ENCODE measurements around the gene PYGB.
A peak's percentile ranks its signal among the peaks of the same experiment; 100 is the strongest.

Gene PYGB

DNA sequence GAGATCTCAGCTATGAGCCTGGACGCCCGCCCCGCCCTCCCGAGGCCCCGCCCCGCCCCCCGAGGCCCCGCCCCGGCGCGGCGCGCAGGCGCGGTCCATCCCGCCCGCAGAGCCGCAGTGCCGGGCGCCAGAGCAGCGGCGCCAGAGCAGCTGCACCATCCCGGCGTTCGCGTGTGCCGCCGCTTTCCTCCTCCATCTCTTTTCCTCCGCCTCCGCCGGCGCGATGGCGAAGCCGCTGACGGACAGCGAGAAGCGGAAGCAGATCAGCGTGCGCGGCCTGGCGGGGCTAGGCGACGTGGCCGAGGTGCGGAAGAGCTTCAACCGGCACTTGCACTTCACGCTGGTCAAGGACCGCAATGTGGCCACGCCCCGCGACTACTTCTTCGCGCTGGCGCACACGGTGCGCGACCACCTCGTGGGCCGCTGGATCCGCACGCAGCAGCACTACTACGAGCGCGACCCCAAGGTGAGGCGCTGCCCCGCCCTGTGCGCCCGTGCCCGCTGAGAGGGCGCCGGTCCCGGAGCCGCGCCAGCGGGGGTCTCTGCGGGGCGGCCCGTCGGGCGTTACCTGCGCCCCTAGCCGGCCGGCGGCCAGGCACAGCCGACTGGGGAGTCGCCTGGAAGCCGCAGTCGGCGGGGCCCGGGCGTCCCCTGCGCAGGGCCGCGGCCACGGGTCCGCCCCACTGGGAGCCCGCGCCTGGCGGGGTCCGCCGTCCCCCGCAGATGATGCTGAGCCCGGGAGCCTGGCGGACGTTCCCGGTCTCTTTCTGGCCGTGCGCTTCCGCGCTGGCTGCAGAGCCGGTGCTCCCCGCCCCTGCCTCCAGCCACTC lies at the start of gene PYGB:
Gene PYGB, plus strand, starts transcription at position 130 of the 830 bp plus-strand sequence. Its CDS starts 94 bp downstream, at position 224.
- peak; percentile 31 for DNase-seq (ENCODE audit: low read depth)

DNA sequence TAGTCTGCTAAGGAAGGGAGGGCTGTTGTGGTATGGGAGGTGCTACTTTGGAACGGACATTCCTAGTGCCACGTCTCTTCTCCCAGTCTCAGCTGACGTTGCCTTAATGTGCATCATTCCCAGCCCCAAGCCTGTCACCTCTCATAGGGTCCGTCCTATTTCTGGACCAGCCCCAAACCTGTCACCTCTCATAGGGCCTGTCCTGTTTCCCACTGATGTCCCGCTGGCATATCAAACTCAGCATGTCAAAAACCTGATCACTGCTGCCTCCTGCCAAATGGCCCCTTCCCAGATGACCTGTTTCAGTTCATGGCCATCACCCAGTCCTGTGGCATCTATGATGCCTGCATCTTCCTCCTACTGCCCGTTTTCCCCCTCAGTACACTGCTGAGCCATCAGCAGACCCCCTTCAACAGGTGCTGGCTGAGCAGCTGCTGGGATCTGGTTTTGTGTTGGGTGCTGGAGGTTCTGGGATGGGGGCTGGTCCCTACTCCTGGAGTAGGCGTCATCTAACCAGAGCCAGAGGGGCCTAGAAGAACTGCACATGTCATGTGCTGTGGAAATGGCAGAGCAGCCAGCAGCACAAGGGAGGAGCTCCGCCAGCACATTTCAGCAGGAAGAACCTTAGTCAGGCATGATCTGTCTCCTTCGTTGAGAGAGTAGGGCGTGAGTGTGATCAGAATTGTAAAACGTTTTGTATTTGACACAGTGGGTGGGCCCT lies 49.1 kb upstream of the PYGB start:
- DNase-seq (ENCODE audit: low read depth): no peak

DNA sequence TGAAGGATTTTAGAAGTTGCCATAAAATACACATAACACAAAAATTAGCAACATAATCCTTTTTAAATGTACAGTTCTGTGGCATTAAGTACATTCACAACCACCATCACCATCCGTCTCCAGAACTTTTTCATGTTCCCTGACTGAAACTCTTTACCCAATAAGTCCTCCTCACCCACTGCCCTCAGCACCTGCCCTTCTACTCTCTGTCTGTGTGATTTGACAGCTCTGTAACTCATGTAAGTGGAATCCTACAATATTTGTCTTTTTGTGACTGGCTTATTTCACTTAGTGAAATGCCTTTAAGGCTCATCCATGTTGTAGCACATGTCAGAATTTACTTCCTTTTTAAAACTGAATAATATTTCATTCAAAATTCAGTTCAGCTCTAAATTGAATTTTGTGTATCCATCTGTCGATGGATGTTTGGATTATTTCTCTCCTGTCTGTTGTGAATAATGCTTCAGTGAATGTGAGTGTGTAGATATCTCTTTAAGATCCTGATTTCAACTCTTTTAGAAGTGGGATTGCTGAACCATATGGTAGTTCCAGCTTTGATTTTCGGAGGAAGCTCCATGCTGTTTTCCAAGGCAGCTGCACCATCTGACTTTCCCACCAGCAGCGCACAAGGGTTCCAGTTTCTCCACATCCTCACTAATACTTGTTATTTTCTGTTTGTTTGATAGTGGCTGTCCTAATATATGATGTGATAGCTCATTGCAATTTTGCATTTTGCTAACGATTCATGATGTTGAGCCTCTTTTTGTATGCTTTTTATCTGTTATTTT lies 48.2 kb upstream of the PYGB start:
- no peak for DNase-seq (ENCODE audit: low read depth)

DNA sequence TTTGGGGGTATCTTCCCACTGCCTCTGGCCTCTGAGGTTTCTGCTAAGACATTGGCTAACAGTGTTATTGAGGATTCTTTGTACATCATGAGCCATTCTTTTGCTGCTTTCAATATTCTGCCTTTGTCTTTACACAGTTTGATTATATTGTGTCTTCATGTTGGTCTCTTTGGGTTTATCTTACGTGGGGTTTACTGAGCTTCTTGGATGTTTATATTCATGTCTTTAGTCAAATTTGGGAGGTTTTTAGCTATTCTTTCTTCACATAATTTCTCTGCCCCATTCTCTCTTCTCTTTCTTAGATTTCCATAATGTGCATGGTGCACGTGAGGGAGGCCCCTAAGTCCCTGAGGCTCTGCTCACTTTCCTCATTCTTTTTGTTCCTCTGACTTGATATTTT lies 44.8 kb upstream of the PYGB start:
- DNase-seq (ENCODE audit: low read depth): no peak

DNA sequence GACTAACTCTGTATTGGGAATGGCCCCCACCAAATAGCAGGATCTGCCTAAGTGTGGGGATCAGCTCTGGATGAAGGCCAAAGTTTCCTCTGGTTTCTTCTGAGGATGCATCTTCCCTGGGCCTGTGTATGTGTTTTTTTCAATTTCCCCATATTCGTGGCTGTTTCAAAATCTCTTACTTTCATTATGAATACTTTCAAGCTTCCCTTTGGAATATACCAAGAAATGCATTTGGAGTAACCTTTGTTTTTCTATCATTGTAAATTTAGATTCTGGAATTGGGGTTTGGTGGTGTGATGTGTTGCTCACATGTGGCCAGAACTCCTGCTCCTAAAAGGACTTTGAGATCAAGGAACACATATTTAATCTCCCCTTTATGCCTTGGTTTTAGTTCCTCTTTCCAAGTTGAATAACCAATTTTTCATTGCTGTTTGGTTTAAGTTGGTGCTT lies 44.0 kb upstream of the PYGB start:
- no peak for DNase-seq (ENCODE audit: low read depth)

DNA sequence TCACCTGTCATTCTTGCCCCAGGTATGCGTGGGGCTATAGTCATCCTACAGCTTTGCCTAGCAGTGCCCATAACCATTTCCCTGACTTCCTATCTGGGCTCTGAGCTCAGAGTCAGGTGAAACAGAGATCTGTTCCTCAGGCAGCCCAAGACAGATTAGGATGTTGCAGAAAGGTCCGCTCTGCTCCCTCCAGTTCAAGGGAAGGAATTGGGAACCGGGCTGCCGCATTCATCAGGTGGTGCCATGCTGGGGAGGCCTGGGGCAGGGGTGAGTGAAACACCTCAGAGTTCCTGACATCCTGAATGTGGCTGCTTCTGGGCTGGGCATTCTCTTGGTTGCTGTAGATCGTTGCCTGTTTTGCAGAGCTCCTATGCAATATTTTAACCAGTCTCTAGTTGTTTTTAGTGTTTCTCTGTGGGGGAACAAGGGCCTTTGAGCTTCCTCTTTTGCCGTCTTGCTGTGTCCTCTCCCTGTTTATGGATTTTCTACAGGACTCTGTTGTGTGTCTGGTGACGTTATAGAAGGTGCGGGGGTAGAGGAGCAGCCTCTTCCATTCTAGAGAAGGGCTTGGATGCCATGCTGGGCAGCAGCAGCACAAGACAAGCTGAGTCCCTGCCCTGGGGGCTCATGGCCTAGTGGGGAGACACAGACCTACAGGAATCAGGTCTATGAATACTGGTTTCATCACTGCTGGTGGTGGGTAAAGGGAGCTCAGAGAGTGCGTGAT lies 43.2 kb upstream of the PYGB start:
- no peak for DNase-seq (ENCODE audit: low read depth)

DNA sequence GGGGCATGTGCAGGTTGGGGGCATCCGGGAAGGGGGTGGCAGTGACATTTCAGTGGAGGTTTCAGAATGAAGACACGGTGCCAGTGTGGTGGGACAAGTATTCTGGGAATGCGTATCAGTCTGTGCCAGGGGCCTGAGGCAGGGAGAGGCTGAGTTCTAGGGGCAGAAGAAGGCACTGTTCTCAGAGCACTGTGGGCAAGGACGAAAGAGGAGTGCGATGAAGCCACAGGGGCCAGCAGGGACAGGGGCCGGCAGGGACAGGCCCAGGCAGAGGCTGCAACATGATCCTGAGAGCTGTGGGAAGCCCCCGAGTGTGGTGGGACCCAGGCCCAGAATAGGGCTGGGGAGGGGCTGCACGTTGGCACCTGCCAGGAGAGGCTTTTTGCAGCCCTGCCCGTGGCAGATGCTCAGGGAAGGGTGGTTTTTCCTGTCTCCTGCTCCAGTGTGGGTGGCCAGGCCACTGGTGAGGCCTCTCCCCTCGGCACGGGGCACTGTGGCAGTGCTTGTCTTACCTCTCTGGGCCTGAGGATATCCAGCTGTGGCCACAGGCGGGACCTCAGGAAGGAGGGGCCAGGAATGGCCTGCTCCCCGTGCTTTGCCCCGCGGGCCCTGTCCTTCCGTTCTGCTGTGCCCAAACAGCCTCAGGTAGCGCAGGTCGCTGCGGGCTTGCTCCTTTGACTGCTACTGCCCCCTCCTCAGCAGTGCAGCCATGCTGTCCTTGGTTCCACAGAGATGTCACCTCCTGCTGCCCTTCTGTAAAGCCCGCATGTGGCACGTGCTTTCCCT lies 42.4 kb upstream of the PYGB start:
- DNase-seq (ENCODE audit: low read depth): no peak

DNA sequence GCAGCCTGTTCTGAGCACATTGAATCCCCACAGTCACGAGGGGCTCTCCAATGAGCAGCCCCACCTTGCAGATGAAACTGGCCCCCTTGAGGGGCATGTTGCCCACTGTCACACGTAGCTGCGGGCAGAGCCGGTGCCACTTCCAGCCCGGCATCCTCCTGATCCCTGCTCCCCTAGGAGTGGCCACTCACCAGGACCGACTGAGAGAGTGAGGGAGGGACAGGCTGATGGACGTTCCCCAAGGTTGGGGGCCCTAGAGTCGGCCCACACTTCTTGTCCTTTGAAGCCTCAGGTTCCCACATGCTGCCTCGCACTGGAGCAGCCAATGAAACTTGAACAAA lies 41.9 kb upstream of the PYGB start:
- DNase-seq (ENCODE audit: low read depth): no peak

DNA sequence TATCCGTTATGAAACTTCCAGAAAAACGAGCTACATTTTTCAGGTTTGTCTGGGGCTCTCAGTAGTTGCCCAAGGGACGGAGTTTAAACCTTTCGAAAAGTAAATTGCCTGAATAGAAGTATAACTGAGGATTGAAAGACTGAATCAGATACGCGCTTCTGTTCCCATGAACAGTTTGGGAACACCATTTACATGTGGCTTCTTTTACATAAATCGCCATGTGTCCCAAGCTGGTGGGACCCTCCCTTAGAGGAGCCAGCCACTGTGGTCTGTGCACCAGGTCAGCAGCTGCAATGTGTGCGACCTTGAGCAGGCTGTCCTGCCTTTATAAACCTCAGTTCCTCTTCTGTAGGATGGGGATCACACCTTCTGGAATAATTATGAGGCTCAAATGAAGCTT lies 41.3 kb upstream of the PYGB start:
- DNase-seq (ENCODE audit: low read depth): no peak

DNA sequence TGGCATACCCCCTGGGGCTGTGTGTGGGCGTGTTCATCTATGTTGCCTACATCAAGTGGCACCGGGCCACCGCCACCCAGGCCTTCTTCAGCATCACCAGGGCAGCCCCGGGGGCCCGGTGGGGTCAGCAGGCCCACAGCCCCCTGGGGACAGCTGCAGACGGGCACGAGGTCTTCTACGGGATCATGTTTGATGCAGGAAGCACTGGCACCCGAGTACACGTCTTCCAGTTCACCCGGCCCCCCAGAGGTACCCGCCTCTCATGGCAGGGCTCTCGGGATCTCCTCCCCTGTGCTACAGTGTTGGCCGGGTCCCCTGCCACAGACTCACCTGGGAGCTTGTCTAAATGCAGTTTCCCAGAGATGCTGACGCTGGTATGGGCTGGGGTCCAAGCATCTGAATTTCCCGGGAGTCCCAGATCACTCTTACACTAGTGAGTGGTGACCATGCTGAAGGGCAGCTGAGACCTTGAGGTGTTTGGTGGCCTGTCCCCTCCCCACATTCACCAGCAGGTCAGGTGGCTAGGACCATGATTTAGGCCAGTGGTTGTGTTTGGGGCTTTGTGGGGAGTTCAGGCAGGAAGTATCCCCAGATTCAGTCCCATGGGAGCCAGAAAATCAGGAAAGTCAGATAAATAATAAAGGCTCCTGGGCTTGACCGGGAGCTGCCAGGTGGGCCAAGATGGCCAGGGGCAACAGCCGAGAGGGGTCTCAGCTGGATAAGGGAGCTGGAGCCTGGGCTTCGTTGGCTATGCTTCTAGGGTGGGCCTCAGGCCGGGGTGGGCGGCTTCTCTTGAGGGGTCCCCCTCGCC lies 40.5 kb upstream of the PYGB start:
- DNase-seq (ENCODE audit: low read depth): no peak

DNA sequence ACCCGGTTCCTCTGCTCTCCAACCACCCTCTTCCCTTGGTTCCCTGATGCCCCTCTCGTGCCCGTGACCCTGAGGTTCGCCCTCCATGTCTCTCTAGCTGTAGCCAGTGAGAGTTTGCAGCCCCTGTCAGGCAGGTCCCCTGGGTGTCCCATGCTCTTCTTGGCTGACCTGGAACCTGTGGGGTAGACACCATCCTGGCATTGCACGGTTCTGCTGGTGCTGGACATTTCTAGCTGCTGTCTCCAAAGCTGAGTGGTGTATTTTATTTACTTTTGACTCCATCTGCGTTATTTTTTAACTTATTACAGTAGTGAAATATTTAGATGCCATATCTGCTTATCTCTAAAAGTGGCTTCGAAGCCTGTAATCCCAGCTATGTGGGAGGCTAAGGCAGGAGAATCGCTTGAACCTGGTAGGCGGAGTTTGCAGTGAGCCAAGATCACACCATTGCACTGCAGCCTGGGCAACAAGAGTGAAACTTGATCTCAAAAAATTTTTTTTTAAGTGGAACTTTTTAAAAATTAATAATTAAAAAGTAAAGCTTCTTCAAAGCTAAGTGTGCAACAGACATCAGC lies 39.8 kb upstream of the PYGB start:
- no peak for DNase-seq (ENCODE audit: low read depth)

DNA sequence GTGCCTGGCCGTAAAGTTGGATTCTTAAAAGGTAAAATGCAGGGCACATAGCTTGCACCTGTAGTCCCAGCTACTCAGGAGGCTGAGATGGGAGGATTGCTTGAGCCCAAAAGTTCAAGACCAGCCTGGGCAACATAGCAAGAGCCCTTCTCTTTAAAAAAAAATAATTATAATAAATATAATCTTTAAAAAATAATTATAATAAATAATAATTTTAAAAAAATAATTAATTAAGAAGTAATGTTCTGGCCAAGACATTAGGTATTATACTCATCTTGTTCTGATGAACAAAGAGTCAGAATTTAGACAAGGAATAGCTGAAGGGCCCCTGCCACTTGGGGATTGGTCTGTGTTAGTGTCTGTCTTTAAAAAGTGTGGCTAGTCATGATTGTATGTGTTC lies 38.5 kb upstream of the PYGB start:
- no peak for DNase-seq (ENCODE audit: low read depth)

DNA sequence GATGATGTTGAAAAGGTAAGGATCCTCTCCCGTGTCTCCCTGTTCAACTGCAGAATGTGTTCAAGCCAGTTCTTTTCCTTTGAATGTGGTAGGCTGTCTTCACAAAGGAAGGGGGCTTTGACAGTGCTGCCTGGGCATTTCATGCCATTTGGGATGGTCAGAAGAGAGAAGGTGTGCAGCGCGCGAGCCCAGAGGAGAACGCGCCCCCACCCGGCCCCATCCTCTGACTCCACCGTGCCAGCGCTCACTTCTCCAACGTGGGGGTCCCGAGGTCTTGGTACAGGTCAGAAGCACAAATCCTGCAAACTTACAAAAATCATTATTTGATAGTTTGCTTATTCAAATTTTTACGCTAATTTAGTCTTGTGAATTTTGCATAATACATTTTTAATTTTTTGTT lies 38.0 kb upstream of the PYGB start:
- no peak for DNase-seq (ENCODE audit: low read depth)

DNA sequence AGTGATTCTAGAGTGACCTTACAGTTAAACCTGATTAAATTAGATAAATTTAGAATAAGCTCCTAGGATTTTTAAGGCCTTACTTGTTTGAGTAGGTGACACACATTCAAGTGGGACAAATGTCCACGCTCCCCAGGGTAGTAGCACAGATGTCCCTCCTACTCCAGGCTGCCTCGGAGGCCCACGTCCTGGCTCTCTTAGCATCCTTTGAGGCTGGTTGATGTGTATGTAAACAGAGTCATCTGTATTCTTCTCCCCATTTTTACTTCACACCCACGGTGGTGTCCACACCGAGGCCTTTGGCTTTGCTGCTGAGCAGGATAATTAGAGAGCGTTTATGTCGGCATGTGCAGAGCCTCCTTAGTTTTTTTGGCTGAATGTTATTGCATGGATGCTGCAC lies 36.6 kb upstream of the PYGB start:
- DNase-seq (ENCODE audit: low read depth): no peak

DNA sequence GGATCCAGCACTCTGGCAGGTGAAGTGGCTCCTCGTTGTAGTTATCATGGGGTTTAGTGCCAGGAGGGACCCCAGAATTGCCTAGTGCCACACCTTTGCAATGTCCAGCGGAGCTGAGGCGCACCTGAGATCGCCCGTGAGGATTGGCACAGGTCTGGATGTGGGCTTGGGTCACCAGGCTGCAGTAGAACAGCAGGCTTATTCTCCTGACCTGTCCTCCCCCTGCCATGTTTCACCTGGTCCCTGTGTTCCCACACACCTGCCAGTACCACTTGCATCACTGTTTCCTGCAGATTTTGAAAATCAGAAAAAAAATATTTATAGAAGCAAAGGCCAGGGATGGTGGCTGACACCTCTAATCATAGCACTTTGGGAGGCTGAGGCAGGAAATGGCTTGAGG lies 35.6 kb upstream of the PYGB start:
- no peak for DNase-seq (ENCODE audit: low read depth)

DNA sequence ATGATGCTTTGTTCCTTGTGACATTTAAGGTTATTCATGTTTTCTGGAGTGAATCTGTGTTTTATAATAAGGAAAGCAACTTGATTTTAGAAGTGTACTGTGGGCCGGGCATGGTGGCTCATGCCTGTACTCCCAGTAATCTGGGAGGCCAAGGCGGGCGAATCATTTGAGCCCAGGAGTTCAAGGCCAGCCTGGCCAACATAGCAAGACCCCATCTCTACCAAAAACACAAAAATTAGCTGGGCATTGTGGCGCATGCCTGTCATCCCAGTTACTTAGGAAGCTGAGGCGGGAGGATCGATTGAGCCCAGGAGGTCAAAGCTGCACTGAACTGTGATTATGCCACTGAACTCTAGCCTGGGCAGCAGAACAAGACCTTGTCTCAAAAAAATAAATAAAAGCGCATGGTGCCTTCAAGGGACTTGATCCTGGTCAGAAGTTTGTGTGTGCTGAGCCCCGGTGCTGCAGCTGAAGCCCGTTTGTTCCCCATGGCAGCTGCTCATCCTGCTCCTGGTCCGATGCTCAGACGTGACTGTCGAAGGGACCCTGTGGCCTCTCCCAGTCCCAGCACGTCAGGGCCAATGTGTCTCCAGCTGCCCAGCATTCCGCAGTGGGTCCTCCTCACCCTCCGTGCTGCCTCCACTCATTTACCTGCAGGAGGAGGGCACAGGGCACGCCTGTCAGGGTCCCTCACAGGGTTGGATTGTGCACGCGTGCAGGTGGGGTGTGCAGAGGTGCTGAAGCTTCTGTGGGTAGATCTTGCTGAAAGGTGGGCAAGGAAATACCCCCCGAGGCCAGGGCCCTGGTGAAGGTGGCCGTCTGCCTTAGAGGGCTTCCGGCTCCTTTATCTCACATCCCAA lies 34.1 kb upstream of the PYGB start:
- no peak for DNase-seq (ENCODE audit: low read depth)

DNA sequence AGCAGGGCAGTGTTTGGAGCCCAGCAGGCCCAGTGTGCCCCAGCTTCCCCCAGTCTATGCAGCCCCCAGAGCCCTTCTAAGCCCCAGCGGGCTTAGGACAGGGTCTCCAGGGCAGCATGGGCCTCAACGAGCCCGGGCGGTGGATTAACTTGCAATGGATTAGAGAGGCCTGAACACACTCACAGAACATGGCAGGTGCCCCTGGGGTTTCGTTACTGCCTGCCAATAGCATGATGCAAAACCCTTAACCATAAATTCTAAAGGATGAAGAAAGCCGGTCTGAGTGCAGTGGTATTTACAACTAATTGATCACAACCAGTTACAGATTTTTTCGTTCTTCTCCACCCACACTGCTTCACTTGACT lies 33.5 kb upstream of the PYGB start:
- no peak for DNase-seq (ENCODE audit: low read depth)

DNA sequence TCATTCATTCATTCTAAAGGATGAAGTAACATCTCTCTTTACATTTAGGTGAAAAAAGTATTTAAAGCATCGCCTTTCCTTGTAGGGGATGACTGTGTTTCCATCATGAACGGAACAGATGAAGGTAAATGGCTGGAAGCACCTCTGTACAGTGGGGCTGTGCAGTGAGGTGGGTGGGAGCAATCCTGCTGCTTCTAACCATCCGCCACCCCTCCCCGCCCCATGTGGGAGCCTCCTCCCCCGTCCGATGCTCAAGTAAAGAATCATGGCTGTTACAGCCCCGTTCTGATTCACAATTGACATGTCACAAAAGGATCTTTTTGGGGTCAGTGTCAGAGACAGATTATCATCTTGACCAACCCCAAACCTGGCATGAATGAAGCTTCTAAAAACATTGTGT lies 33.1 kb upstream of the PYGB start:
- DNase-seq (ENCODE audit: low read depth): no peak

DNA sequence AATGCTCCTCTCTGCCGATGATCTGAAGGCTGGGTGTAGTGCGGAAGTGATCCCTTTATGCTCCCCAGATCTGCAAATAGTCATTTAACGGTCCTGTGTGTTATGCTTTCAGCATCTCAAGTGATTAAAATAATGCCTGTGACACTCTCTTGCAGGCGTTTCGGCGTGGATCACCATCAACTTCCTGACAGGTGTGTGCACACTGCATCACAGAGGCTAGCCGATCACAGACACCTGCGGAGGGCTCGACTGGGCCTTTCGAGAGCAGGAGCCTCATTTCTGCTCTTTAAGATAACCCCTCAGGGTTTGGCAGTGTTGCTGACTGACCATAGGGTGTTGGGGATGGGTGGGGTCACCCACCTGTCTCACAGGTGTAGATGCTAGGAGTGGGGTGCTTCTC lies 32.4 kb upstream of the PYGB start:
- DNase-seq (ENCODE audit: low read depth): no peak
